Thyroid gland (tissue), 4 donors: ENCODE data around the gene AGBL1.
"Not testable (repeated sequence)": the region's sequence is repeated elsewhere in the genome, so short reads cannot be mapped to it uniquely, and the experiment has no call there.

Experiments
- POLR2A ChIP-seq, 2 donors: fragments of 450-650 bp; IDR thresholded peaks; one replicate each; pipeline ENCODE4 v1.6.1; 2017; ENCODE audit warnings: antibody characterized with exemption in 2 of 2, mild to moderate bottlenecking in 2 of 2, moderate library complexity in 1 of 2
- TF ChIP-seq, protein P1 (sequence below), 6 experiments: fragments of 200-600 bp in 3 of 6; fragments of 450-650 bp in 3 of 6; sonication (generic) in 3 of 6; IDR thresholded peaks; one replicate each; pipeline ENCODE4 v1.5.1; 2016 to 2019; ENCODE audit warnings: antibody characterized with exemption in 6 of 6, mild to moderate bottlenecking in 2 of 6, inconsistent platforms in 1 of 6, moderate library complexity in 1 of 6

DNA sequence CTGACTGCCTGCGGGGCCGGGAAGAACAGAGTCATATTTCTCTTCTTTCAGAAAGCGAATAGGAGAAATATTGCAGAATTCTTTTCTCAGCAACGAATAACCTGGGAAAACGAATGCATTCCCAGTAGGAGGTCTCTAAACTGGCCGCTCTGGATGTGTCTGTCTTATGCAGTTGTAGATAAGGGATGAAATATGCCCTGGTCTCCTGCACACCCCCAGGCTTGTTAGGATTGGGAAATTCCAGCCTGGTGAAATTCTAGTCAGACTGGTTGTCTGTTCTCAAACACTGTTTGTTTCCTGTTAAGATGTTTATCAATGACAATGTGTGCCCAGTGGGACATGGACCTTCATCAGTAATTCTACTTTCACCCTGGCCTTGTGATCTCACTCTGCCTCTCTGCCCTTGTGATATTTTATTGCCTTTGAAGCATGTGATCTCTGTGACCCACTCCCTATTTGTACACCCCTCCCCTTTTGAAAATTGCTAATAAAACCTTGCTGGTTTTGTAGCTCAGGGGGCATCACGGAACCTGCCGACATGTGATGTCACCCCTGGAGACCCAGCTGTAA lies 385.9 kb downstream of the AGBL1 start:
- TF ChIP-seq, protein P1, sequence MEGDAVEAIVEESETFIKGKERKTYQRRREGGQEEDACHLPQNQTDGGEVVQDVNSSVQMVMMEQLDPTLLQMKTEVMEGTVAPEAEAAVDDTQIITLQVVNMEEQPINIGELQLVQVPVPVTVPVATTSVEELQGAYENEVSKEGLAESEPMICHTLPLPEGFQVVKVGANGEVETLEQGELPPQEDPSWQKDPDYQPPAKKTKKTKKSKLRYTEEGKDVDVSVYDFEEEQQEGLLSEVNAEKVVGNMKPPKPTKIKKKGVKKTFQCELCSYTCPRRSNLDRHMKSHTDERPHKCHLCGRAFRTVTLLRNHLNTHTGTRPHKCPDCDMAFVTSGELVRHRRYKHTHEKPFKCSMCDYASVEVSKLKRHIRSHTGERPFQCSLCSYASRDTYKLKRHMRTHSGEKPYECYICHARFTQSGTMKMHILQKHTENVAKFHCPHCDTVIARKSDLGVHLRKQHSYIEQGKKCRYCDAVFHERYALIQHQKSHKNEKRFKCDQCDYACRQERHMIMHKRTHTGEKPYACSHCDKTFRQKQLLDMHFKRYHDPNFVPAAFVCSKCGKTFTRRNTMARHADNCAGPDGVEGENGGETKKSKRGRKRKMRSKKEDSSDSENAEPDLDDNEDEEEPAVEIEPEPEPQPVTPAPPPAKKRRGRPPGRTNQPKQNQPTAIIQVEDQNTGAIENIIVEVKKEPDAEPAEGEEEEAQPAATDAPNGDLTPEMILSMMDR (IDR thresholded peaks at IDR 0.05) = not testable (repeated sequence)
- not testable (repeated sequence) for TF ChIP-seq POLR2A (IDR thresholded peaks at IDR 0.05)
